Parathyroid adenoma (tissue), 2 donors: ENCODE measurements around the gene LRIG1.

Experiments used
- H2AFZ ChIP-seq: fragments of 300-600 bp; sonication (generic); one replicate; pipeline ENCODE4 v1.7.0; 2017; ENCODE audit warnings: antibody characterized with exemption, mild to moderate bottlenecking
- H3K27ac ChIP-seq: fragments of 300-600 bp; sonication (generic); one replicate; pipeline ENCODE4 v1.7.0; 2017
- H3K27me3 ChIP-seq: fragments of 300-600 bp; sonication (generic); one replicate; pipeline ENCODE4 v1.7.0; 2017; ENCODE audit warnings: low read length; ENCODE audit not compliant: control insufficient read depth, insufficient read depth
- H3K36me3 ChIP-seq: fragments of 300-600 bp; sonication (generic); one replicate; pipeline ENCODE4 v1.7.0; 2017; ENCODE audit warnings: low read length; ENCODE audit not compliant: control insufficient read depth, insufficient read depth
- H3K4me1 ChIP-seq: fragments of 300-600 bp; sonication (generic); one replicate; pipeline ENCODE4 v1.7.0; 2017; ENCODE audit warnings: control low read depth
- H3K4me2 ChIP-seq: fragments of 300-600 bp; sonication (generic); one replicate; pipeline ENCODE4 v1.7.0; 2017; ENCODE audit warnings: low read length
- H3K4me3 ChIP-seq: fragments of 300-600 bp; sonication (generic); one replicate; pipeline ENCODE4 v1.7.0; 2017; ENCODE audit warnings: low read depth, low read length
- H3K79me2 ChIP-seq: fragments of 300-600 bp; sonication (generic); one replicate; pipeline ENCODE4 v1.7.0; 2017; ENCODE audit warnings: control low read depth
- H3K9ac ChIP-seq: fragments of 300-600 bp; sonication (generic); one replicate; pipeline ENCODE4 v1.7.0; 2017; ENCODE audit warnings: mild to moderate bottlenecking
- H3K9me3 ChIP-seq: fragments of 300-600 bp; sonication (generic); one replicate; pipeline ENCODE4 v1.7.0; 2017; ENCODE audit warnings: low read length; ENCODE audit not compliant: control insufficient read depth
- TF ChIP-seq, protein P1 (sequence below): fragments of 300-600 bp; sonication (generic); IDR thresholded peaks from one replicate; pipeline ENCODE4 v1.7.0; 2017; ENCODE audit warnings: antibody characterized with exemption, mild to moderate bottlenecking
- donor health status: primary hyperparathyroidism.

Gene LRIG1

DNA sequence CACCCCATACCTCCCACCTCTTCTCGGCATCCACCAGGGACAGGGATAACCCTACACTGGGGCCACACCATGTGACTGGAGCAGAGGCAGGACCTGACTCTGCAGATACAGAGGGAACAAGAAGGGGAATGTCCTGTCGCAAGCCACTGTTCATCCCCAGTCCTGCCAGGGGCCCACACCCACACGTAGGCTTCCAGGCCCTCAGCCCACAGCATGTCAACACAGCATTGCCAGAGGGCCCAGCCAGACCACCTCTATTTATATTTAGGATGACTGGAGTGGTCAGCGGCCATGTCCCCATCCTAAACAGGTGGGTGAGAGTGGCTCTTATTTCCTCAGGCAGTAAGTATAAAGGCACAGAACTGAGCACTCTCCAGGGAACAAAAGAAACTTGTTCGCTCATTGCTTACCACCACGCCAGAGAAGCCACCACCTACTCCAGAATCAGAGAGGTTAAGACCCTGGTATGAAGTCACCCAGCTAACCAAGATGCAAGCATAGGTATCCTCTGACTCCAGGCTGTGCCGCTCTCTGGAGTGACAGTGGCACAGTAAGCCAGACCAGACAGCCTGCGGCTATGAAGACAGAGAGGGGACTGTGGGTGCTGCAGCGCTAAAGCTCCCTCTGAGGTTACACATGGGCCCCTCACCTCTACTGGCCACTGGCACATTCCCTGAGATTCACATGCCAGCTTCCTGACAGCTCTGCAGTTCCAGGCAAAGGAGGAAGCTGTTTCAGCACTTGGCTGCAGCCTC, 67.9 kb downstream of the LRIG1 start:
- no peak overlapping the region for H3K27ac ChIP-seq
- no peaks in the 10 kb centered on the region for H3K27me3 ChIP-seq
- H3K79me2 ChIP-seq = peaks cover 18% of the 10 kb centered on the region
- no peak overlapping the region for H2AFZ ChIP-seq
- TF ChIP-seq, protein P1, sequence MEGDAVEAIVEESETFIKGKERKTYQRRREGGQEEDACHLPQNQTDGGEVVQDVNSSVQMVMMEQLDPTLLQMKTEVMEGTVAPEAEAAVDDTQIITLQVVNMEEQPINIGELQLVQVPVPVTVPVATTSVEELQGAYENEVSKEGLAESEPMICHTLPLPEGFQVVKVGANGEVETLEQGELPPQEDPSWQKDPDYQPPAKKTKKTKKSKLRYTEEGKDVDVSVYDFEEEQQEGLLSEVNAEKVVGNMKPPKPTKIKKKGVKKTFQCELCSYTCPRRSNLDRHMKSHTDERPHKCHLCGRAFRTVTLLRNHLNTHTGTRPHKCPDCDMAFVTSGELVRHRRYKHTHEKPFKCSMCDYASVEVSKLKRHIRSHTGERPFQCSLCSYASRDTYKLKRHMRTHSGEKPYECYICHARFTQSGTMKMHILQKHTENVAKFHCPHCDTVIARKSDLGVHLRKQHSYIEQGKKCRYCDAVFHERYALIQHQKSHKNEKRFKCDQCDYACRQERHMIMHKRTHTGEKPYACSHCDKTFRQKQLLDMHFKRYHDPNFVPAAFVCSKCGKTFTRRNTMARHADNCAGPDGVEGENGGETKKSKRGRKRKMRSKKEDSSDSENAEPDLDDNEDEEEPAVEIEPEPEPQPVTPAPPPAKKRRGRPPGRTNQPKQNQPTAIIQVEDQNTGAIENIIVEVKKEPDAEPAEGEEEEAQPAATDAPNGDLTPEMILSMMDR = no peak
- no peaks in the 10 kb centered on the region for H3K36me3 ChIP-seq
- H3K4me2 ChIP-seq = no peak overlapping the region
- no peak overlapping the region for H3K9ac ChIP-seq
- no peaks in the 10 kb centered on the region for H3K9me3 ChIP-seq
- H3K4me3 ChIP-seq = no peak overlapping the region
- H3K4me1 ChIP-seq = no peaks in the 10 kb centered on the region

DNA sequence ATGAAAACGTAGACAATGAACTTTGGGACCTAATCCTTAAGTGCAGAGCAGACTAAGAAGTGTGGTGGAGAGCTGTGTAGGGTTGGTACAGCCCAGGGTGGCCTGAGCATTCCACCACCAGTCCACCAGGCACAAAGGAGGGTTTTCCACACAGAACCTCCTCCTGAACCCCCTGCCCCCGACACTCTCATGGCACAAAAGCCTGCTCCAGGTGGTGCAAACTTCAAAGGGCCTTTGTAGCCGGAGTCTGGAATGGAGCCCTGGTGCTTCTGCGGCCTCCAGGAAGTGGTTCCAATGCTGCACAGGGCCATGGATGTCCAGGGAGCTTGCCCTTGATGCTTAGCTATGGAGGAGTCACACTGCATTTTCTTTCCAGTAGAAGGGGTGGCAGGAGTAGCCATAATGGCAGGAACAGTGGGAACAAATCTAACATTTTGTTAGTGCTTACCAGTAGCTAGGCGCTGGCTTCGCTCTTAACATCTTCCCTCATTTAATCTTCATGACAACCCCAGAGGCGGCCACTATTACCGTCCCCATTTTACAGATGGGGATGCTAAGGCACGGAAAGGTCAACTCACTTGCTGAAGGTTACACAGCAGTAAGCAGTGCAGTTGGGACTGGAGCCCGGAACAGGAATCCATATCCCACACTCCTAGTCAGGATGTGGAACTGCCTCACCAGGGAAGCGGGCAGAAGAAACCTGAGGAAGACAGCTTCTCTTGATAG, 68.6 kb downstream of the LRIG1 start:
- H3K4me1 ChIP-seq = no peaks in the 10 kb centered on the region

DNA sequence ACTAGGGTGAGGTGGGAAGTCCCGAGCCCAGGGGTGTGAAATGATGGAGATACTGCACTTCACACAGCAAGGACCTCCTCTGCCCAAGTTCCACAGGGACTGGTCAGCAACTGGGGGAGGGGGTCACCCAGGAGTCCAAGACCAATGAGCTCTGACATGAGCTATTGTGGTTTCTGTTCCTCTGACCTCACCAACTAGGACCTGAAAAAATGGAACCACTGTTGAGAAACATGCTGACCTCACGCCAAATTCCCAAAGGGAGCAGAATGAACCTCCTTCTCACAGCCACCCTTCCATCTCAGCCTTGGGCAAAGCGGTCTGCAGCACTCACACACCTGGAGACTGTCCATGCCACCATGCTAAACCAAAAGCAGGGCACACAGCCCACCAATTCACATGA, 69.3 kb downstream of the LRIG1 start:
- no peak overlapping the region for H3K4me3 ChIP-seq
- TF ChIP-seq, protein P1 = no peak
- no peak overlapping the region for H2AFZ ChIP-seq
- H3K4me2 ChIP-seq = no peak overlapping the region
- H3K27ac ChIP-seq = no peak overlapping the region
- H3K36me3 ChIP-seq = no peaks in the 10 kb centered on the region
- no peak overlapping the region for H3K9ac ChIP-seq
- H3K4me1 ChIP-seq = no peaks in the 10 kb centered on the region
- H3K27me3 ChIP-seq = no peaks in the 10 kb centered on the region
- H3K79me2 ChIP-seq = peaks cover 21% of the 10 kb centered on the region
- no peaks in the 10 kb centered on the region for H3K9me3 ChIP-seq

More for the DNA sequence above, 68.6 kb downstream of the LRIG1 start:
- H2AFZ ChIP-seq = no peak overlapping the region
- peaks cover 18% of the 10 kb centered on the region for H3K79me2 ChIP-seq
- TF ChIP-seq, protein P1 = no peak
- no peak overlapping the region for H3K4me2 ChIP-seq
- no peak overlapping the region for H3K27ac ChIP-seq
- H3K4me3 ChIP-seq = no peak overlapping the region
- no peak overlapping the region for H3K9ac ChIP-seq
- no peaks in the 10 kb centered on the region for H3K9me3 ChIP-seq
- H3K36me3 ChIP-seq = no peaks in the 10 kb centered on the region
- no peaks in the 10 kb centered on the region for H3K27me3 ChIP-seq

DNA sequence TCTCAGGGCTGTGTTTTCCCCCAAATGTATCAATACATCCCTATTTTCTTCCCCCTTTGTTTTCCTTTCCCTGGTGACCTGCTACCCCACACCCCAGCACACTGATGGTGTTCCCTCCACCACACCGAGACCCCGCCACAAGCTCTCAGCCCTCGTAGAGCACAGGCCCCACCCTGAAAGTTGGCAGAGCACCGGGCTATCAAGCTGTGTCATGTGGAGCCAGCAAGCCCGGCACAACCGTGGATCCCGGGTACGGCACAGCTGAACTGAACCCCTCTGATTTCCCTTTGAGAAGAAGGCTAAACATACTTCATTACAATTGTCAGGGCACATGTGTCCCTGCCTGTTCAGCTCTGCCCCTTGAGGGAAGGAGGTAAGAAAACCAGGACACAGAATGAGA, 69.9 kb downstream of the LRIG1 start:
- Histone ChIP-seq H3K4me2 (no peak overlapping the region), H3K79me2 (peaks cover 21% of the 10 kb centered on the region), H3K9me3 (no peaks in the 10 kb centered on the region), H3K9ac (no peak overlapping the region), H3K27ac (no peak overlapping the region), H3K4me3 (no peak overlapping the region), H3K36me3 (no peaks in the 10 kb centered on the region), H3K4me1 (no peaks in the 10 kb centered on the region), H2AFZ (no peak overlapping the region), H3K27me3 (no peaks in the 10 kb centered on the region)
- TF ChIP-seq, protein P1 = no peak
